GM08714 (cell line): ENCODE data around the gene RIPOR3.
"Not testable (repeated sequence)": the region's sequence is repeated elsewhere in the genome, so short reads cannot be mapped to it uniquely, and the experiment has no call there.

ENCODE experiments used
- H3K4me3 ChIP-seq: fragments of 200-500 bp; sonication (Bioruptor generic); 2 replicates; pipeline ENCODE4 v1.5.1; 2014; ENCODE audit warnings: mild to moderate bottlenecking, low read length, inconsistent platforms
- ZNF274 ChIP-seq: IDR thresholded peaks from 2 replicates; pipeline ENCODE4 v1.6.1; 2012; ENCODE audit warnings: mild to moderate bottlenecking, low read depth, low read length

Gene RIPOR3

GRCh38 chr20:50601511-50602431 is 89.6 kb downstream of the RIPOR3 start:
- no peak for TF ChIP-seq ZNF274
- no peak overlapping the region for H3K4me3 ChIP-seq

DNA sequence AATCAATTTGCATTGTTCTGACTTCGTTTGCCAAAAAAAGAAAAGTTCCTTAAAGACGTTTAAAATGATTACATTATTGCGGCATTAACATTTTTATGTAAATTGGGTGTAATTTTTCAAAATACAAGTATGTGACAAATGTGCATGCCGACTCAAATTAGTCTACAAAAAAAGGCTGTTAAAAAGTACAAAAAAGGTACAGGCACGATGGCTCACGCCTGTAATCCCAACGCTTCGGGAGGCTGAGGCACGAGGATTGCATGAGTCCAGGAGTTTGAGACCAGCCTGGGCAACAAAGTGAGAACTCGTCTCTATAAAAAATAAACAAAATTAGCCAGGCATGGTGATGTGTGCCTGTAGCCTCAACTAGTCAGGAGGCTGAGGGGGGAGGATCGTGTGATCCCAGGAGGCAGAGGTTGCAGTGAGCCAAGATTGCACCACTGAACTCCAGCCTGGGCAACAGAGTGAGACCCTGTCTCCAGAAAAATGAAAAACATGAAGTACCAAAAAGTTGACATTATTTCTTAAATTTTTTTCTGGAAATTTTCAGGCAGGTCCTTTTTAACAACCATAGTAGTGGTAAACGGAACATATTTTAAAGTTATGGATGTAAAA is 91.0 kb downstream of the RIPOR3 start:
- H3K4me3 ChIP-seq, result no peak overlapping the region
- TF ChIP-seq ZNF274, result no peak

- not testable (repeated sequence) for H3K4me3 ChIP-seq
Observed at GRCh38 chr20:50598768-50599167, 92.6 kb downstream of the RIPOR3 start.

GRCh38 chr20:50598074-50598473 is 93.3 kb downstream of the RIPOR3 start:
- no peak overlapping the region for H3K4me3 ChIP-seq
- no peak for TF ChIP-seq ZNF274

- TF ChIP-seq ZNF274, result no peak
- H3K4me3 ChIP-seq, result no peak overlapping the region
Observed at GRCh38 chr20:50597406-50597969, 93.9 kb downstream of the RIPOR3 start.

- TF ChIP-seq ZNF274, result no peak
- H3K4me3 ChIP-seq, result no peak overlapping the region
Observed at GRCh38 chr20:50596694-50597021, 94.7 kb downstream of the RIPOR3 start.

- TF ChIP-seq ZNF274, result no peak
- no peak overlapping the region for H3K4me3 ChIP-seq
Observed at GRCh38 chr20:50595988-50596693, 95.2 kb downstream of the RIPOR3 start.

DNA sequence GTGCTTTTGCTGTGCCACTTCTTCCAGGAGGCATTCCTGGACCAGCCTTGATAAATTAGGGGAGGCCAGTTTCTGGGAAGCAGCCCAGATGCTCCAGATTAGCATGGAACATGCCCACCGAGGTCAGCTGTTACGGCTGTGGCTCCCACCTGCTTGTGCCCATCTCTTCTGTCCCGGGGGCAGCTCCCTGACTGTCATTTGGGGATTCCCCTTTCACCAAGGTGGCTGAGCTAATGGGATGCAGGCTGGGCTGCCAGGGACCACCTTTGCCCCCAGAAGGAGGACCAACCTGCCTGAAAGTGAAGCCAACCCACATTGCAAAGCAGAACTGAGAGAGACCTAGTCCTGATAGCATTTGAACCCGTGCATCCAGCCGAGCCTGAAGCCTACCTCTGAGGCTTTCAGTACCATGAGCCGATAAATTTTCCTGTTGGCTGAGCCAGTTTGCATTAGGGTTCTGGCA is 95.9 kb downstream of the RIPOR3 start:
- no peak for TF ChIP-seq ZNF274
- H3K4me3 ChIP-seq, result no peak overlapping the region

DNA sequence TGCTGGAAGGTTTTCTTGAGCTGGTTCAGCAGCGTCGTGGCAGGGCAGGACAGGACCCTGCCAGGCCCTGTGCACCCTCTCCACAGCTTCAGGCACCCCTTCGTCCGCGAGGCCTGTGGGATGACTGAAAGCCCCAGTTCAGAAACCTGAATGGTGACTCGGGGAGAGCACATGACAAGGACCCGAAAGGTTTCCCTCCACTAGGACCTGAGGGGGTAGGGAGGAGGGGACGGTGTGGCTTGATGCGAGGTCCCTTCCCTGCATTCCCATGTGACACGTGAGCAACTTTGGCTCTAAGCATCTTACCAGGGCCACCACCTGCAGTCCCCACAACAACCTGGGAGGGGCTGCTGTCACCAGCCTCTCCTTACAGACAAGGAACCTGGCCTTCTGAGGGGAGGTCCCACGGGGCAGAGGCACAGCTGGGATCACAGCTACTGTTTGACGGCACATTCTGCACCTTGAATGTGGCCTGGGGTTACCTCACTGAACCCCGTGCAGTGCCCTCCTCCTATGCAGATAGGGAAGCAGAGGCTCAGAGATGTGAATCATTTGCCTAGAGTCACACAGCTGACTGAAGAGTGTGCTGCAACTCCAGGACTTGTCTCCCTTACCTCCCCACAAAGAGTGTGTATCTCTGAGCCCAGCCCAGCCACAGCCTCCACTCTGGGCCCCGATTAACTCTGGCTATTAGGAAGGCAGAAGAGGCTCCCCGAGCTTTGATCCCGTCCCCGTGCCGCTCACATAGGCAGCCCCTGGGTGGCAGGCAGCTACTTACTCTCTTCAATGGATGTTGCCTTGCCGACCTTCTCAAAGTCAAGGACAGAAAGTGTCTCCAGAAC is 96.5 kb downstream of the RIPOR3 start:
- no peak for TF ChIP-seq ZNF274
- no peak overlapping the region for H3K4me3 ChIP-seq

DNA sequence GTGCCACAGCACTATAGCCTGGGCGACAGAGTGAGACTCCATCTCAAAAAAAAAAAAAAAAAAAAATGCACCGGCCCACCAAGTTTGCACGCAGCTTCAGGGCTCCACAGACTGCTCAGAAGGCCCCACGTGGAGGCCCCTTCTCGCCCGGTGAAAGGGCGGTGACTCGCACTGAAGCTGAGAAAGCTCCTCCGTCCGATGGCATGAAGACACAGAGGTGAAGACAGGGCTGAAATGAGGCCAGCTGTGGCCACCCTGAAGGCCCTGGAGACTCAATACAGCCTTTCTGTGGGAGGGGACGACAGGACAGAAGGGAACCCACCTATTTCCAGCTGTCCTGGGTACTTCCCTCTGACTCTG is 97.1 kb downstream of the RIPOR3 start:
- no peak overlapping the region for H3K4me3 ChIP-seq
- TF ChIP-seq ZNF274, result no peak

DNA sequence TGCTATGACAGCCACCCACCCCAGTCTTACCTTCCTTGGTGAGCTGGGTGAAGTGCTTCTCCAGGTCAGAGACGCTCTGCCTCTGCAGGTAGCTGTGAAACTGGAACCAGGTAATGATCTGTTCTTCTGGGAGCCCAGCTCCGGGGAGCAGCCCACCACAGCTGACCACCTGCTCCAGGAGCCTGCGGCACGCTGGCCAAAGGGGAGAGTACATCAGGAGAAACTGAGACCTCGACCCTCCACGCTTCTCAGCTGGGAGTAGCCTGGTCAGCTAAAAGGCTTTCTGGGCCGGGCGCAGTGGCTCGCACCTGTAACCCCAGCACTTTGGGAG is 98.4 kb downstream of the RIPOR3 start:
- H3K4me3 ChIP-seq, result no peak overlapping the region
- no peak for TF ChIP-seq ZNF274

GRCh38 chr20:50592282-50593004 is 98.9 kb downstream of the RIPOR3 start:
- H3K4me3 ChIP-seq, result no peak overlapping the region
- no peak for TF ChIP-seq ZNF274

DNA sequence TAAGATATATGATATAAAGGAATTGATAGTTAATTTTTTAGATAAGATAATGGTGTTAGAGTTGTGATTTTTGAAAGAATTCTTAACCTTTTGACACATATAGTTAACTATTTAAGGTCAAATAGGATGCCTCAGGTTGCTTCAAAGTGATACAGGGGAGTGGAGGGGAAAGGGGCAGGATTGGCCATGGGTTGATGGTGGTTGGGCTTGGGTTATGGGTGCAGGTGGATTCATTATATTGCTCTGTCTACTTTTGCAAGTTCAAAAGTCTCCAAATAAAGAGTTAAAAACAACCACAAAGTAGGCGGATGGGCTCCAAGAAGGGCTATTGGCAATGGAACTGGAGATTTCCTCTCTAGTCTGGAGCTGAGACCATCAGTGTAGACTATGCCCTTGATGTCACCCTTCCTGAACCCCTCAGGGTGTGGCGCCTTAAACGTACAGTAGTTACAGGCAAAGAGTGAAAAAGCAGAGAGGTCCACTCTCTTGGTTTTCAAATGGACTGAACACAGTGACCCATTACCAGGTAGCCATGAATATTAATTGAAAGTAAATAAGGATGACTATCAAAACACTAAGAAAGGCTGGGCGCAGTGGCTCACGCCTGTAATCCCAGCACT is 100.0 kb downstream of the RIPOR3 start:
- no peak overlapping the region for H3K4me3 ChIP-seq
- TF ChIP-seq ZNF274, result no peak

DNA sequence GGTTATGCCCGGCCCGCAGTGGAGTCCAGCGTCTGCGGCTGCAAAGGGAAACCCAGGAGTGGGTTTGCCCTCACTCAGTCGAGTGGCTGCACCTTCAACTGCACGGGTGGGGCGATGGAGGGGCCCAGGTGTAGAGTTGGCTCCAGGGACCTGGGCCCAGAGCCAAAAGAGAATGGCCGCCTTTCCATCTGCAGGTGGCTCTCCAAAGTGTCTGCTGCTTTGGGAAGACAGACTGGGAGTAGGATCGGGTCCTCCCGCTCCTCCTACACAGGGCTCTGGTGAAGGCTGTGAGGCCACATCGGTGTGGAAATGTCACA is 101.0 kb downstream of the RIPOR3 start:
- no peak for TF ChIP-seq ZNF274
- H3K4me3 ChIP-seq, result no peak overlapping the region
